Stimulated activated naive CD8-positive, alpha-beta T cell treated with anti-CD3 and anti-CD28 coated beads, Interleukin-15, amount 100 ng/mL, for 72 hours (primary cell): ENCODE measurements around the gene RNF144B.
"Not testable (repeated sequence)": the region's sequence is repeated elsewhere in the genome, so short reads cannot be mapped to it uniquely, and the experiment has no call there.

Source experiments
- ATAC-seq: fragments of 150-1000 bp; cut with Tn5 transposase; 2 replicates; pipeline ENCODE4 v1.10.0; 2021; ENCODE audit warnings: mild to moderate bottlenecking, moderate library complexity
- DNase-seq, 2 donors: peaks; one replicate each; pipeline ENCODE4 v3.0.0; 2021 to 2022
- H3K27ac Mint-ChIP-seq, 2 donors: one replicate each; pipeline ENCODE4 v1.8.0; 2022; ENCODE audit warnings: mild to moderate bottlenecking in 2 of 2, mixed read lengths in 2 of 2, moderate library complexity in 2 of 2
- H3K27me3 Mint-ChIP-seq: one replicate; pipeline ENCODE4 v1.8.0; 2022; ENCODE audit warnings: mixed read lengths
- H3K4me1 Mint-ChIP-seq: one replicate; pipeline ENCODE4 v1.8.0; 2022; ENCODE audit warnings: mild to moderate bottlenecking, mixed read lengths
- H3K4me3 Mint-ChIP-seq, 2 donors: one replicate each; pipeline ENCODE4 v1.8.0; 2022; ENCODE audit warnings: mild to moderate bottlenecking in 2 of 2, mixed read lengths in 2 of 2, moderate library complexity in 1 of 2
- H3K9me3 Mint-ChIP-seq, 2 donors: one replicate each; pipeline ENCODE4 v1.8.0; 2022; ENCODE audit warnings: mixed read lengths in 2 of 2

The RNF144B gene

DNA sequence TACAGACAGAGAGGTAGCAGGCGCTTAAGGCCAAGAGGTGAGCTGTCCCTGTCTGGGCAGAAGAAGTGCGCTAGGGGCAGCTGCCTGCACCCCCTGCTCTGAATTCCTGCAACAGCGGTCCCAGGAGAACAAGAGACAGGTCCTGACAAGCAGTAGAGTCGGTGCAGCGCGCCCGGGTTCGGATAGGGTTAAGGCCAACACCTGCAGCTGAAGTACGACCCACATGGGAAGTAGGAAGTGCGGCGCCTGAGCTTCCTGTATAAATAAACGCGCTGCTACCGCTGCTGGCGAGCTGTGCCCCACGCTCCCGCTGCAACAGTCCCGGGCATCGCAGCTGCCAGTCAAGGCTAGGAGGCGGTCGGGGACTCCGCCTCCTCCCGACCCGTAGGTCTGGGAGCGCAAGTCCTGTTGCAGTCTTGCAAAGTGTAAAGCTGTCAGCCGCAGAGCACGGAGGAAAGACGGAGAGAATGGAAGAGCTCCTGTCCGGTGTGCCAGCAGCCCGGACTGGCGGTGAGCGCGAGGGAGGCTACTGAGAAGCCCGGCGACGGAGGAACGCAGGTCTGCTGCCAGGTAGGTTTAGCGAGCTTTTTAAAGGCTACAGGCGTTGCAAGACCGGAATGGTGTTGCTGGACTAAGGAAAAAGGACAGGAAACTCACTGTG, at the start of gene RNF144B:
Gene RNF144B (plus strand): TSS at position 290 of the 661 bp plus-strand sequence. CDS start 12,185 bp downstream, outside the sequence.
- Mint-ChIP-seq H3K4me1 (peaks cover 43% of the 10 kb centered on the region), H3K27me3 (no peaks in the 10 kb centered on the region), H3K9me3 (no peaks in the 10 kb centered on the region), H3K27ac (peak within 1 kb of the TSS; percentile 10 to 23), H3K4me3 (peak within 1 kb of the TSS; percentile 92 to 96)
- ATAC-seq (peak; percentile 92), DNase-seq (peak; percentile 52 to 56)

DNA sequence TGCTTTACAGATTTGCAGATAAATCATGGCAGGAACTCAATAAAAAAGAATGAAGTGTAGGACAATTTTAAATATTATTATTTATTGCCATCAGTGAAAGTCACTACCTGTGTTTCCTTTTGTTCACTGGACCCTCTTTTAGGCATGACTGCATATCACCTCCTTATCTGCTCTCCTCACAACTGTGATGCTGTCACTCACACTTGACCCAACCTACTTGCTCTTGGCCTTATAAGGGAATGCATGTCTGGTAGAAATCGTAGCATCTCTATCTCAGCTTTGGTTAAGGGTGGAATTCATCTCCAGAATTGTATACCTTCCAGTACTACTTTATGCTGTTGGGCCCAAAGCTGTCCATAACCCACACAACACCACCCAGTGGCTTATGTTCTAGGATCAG, 47.6 kb upstream of the RNF144B start:
- no peak overlapping the region for H3K27ac Mint-ChIP-seq
- no peak for ATAC-seq
- no peaks in the 10 kb centered on the region for H3K9me3 Mint-ChIP-seq
- no peaks in the 10 kb centered on the region for H3K27me3 Mint-ChIP-seq
- H3K4me3 Mint-ChIP-seq: no peak overlapping the region
- no peak for DNase-seq
- H3K4me1 Mint-ChIP-seq: no peaks in the 10 kb centered on the region

DNA sequence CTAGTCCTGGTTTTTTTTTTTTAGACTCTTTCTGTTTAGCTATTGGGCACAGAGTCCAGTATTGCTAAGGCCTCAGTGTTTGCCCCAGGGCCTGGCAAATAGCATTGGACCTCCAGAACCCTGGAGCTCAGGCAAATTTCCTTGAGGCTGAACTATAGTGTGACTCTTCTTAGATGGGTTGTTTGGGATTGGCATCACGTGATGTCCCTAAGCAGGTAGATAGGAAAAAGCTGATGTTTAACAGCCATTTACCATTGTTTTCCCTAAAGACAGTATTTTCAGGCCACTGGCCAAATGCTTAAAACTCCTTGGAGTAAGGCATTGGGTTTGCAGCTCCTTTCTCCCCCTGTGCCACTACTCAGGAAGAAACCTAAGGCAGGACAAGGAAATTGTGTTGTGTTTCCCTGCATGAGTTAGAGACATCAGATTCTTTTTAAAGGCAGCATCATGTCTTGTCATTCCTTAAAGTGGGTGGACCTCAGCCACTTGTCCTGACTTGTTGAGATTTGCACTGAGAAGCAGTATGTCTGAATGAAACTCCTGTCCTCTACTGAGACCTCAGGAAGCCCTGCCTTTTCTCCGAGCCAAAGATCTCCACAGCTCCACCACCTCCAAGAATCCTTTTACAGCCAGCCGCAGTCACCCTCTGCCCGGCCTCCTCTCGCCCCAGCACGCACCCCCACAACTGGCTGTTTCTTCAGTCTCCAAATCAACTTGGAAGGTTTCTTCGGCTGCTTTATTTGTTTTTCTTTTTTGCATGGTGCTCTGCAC, 46.2 kb upstream of the RNF144B start:
- ATAC-seq (no peak), DNase-seq (no peak)
- no peaks in the 10 kb centered on the region for H3K27me3 Mint-ChIP-seq
- no peak overlapping the region for H3K4me3 Mint-ChIP-seq
- no peaks in the 10 kb centered on the region for H3K4me1 Mint-ChIP-seq
- H3K9me3 Mint-ChIP-seq: no peaks in the 10 kb centered on the region
- no peak overlapping the region for H3K27ac Mint-ChIP-seq

DNA sequence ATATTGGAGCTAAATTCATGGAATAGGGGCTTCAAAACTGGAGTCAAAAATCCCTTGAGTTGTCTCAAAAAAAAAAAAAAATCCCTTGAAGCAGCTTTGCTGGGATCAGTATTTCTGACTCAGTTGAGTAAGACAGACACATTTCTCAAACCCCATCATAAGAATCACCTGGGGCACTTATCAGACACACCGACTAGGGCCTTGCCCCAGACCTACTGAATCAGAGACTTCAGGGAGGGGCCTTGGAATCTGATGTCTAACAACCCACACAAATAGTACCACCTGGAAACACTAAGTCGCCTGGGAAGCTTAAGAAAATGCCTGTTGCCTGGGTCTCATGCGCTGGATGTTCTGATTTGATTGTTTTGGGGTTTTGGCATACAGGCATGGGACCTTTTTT, 44.9 kb upstream of the RNF144B start:
- Mint-ChIP-seq H3K4me3 (no peak overlapping the region), H3K4me1 (no peaks in the 10 kb centered on the region), H3K27ac (no peak overlapping the region), H3K27me3 (no peaks in the 10 kb centered on the region), H3K9me3 (no peaks in the 10 kb centered on the region)
- ATAC-seq (no peak), DNase-seq (no peak)

DNA sequence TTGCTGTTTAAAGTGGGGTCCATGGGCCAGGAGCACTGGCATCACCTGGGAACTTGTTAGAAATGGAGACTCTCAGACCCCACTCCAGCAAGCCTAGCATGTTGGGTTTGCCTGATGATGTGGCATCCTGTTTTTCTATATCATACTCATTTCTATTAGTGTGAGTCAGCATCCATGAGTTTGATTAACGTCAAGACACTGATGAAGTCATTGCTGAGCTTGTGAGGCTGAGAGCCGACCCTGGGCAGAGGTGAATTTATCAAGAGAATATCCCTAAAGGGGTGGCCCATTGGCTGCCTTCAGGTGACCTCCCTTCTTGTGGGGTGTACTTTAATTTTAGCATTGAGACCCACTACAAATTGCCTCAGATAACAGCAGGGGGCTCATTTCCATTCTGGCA, 43.4 kb upstream of the RNF144B start:
- Mint-ChIP-seq H3K4me3 (no peak overlapping the region), H3K9me3 (no peaks in the 10 kb centered on the region), H3K4me1 (no peaks in the 10 kb centered on the region), H3K27me3 (peaks cover 8% of the 10 kb centered on the region), H3K27ac (no peak overlapping the region)
- ATAC-seq (peak; percentile 79), DNase-seq (no peak)

DNA sequence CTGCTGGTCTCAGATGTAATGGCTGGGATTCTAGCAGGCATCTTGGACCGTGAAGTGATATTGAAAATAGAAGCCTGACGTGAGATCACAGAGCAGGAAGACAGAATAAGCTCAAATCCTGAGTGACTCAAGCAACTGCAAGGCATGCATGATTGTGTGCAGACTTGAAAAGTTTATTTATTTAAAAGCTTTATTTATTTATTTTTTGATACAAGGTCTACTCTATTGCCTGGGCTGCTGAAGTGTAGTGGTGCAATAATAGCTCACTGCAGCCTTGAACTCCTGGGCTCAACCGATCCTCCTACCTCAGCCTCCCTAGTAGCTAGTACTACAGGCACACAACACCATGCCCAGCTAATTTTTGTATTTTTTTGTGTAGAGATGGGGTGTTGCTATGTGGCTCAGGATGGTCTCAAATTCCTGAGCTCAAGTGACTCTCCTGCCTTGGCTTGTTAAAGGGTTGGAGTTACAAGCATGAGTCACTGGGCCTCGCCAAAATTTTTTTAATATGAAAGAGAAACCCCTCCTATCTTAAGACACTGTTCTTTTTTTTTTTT, 40.1 kb upstream of the RNF144B start:
- no peak for DNase-seq
- Mint-ChIP-seq H3K4me3 (no peak overlapping the region), H3K27me3 (peaks cover 33% of the 10 kb centered on the region), H3K4me1 (no peaks in the 10 kb centered on the region), H3K27ac (no peak overlapping the region), H3K9me3 (no peaks in the 10 kb centered on the region)
- no peak for ATAC-seq

DNA sequence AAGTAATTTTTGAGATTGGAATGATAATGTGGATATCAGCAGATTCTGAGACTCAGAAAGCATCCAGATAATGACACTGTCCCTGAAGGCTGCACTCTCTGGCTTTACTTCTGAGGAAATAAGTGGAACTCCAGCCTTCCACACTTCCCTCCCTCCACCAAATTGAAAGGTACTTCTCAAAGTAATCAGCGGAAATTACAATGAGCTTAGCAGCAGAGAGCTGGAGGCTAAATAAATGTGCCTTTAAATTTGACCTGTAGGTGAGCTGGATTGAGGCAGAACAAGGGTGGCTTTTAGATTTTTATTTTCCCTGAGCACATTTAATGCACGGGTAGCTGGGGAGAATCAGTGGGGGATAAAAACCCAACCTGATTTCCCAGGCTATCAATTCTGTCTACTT, 39.3 kb upstream of the RNF144B start:
- no peak overlapping the region for H3K4me3 Mint-ChIP-seq
- H3K9me3 Mint-ChIP-seq: no peaks in the 10 kb centered on the region
- no peak for DNase-seq
- H3K4me1 Mint-ChIP-seq: no peaks in the 10 kb centered on the region
- H3K27ac Mint-ChIP-seq: no peak overlapping the region
- ATAC-seq: no peak
- peaks cover 33% of the 10 kb centered on the region for H3K27me3 Mint-ChIP-seq

DNA sequence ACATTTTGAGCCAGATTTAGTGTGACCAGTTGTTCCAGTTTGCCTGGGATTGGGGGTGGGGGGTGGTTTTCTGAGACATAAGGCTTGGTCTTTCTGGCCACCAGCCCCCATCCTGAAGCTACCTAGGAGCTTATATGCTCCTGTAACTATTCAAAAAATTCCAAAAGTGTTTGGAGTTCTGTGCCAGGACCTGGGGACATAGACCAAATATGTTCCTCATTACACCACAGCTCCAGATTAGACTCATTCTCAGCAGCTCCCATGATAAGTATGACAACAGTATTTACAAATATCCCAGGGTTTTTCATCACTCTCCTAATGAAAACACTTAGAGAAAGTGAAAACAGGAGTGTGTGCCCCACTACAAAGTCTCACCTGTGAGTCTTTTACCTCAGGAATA, 37.8 kb upstream of the RNF144B start:
- Mint-ChIP-seq H3K4me1 (no peaks in the 10 kb centered on the region), H3K9me3 (no peaks in the 10 kb centered on the region), H3K27me3 (peaks cover 33% of the 10 kb centered on the region)

DNA sequence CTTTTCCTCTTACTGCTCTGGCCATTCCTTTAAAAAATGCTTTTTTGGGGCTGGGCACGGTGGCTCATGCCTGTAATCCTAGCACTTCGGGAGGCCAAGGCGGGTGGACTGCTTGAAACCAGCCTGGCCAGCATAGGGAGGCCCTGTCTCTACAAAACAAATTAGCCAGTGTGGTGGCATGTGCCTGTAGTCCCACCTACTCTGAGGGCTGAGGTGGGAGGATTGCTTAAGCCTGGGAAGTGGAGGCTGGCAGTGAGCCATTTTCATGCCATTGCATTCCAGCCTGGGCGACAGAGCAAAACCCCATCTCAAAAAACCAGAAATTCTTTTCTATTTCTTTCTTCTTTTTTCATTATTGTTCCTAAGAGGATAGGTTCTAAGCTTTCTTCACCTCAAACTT, 36.9 kb upstream of the RNF144B start:
- peak overlapping the region in 1 of 2 donors; percentile 23 for H3K27ac Mint-ChIP-seq
- no peak for ATAC-seq

More for the DNA sequence above, 37.8 kb upstream of the RNF144B start:
- DNase-seq (no peak), ATAC-seq (no peak)
- Mint-ChIP-seq H3K4me3 (no peak overlapping the region), H3K27ac (no peak overlapping the region)

DNA sequence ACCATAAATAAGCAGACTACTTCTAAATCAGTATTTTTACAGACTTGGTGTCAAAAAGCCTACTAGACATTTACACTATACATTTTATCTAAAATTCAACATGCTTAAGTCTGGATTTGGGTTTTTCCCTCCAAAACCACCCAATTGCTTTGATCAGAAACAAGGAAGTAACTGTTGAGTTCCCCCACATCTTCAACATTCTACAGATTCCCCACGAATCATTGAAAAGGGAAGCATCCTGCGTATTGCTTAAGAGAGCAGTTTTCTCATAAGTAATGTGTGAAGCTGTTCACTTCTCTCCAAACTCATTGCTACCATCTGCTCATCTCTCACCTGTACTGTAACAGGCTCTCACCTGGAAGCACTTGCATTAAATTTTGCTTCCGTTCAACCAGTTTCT, 36.4 kb upstream of the RNF144B start:
- H3K27me3 Mint-ChIP-seq: peaks cover 33% of the 10 kb centered on the region
- no peak for ATAC-seq
- H3K27ac Mint-ChIP-seq: no peak overlapping the region

More for the DNA sequence above, 36.9 kb upstream of the RNF144B start:
- Mint-ChIP-seq H3K4me1 (no peaks in the 10 kb centered on the region), H3K27me3 (peaks cover 33% of the 10 kb centered on the region), H3K4me3 (no peak overlapping the region), H3K9me3 (peaks cover 0 to under 1% of the 10 kb centered on the region in 2 donors)
- no peak for DNase-seq

DNA sequence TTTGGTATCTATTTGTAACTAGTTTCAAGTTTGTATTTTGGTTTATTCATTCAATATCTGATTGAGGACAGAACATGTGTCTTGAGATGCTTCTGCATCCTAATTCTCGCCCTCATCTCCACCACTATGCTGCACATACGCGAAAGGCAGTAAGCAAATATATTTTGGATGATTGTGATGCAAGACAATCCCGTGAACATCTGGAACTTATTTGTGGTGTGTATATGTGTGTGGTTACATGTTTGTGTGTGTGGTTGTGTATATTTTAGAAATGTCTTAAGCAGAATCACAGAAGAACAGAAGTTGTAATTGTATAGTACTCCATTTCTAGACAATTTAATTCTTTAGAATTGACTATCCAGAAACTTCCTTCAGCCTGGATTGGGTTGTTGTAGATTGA, 35.1 kb upstream of the RNF144B start:
- peaks cover 0 to 7% of the 10 kb centered on the region in 2 donors for H3K9me3 Mint-ChIP-seq
- H3K4me1 Mint-ChIP-seq: no peaks in the 10 kb centered on the region
- no peak for ATAC-seq
- peaks cover 33% of the 10 kb centered on the region for H3K27me3 Mint-ChIP-seq
- no peak for DNase-seq
- H3K27ac Mint-ChIP-seq: no peak overlapping the region
- no peak overlapping the region for H3K4me3 Mint-ChIP-seq

More for the DNA sequence above, 36.4 kb upstream of the RNF144B start:
- H3K4me3 Mint-ChIP-seq: no peak overlapping the region
- no peak for DNase-seq
- H3K9me3 Mint-ChIP-seq: peaks cover 0 to 5% of the 10 kb centered on the region in 2 donors
- H3K4me1 Mint-ChIP-seq: no peaks in the 10 kb centered on the region

DNA sequence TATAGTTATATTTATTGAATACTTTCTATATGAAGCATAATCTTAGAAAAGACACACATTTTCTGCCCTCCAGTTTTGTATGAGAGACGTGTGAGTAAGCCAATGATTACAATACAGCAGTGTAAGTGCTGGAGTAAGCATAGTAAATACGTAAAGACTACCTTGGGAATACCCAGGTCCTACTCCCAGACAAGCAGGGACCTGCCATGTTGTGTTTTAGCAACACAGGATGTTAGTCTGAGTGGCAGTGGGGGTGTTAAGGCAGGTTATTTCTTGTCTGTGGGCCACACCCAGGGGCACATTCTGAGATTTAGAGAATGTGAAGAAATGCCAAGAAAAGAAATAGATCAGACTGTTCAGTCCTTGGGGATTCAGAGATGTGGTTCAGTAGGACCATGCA, 34.3 kb upstream of the RNF144B start:
- DNase-seq: no peak
- no peak overlapping the region for H3K27ac Mint-ChIP-seq
- peaks cover 0 to 15% of the 10 kb centered on the region in 2 donors for H3K9me3 Mint-ChIP-seq
- no peak for ATAC-seq
- no peaks in the 10 kb centered on the region for H3K4me1 Mint-ChIP-seq
- peaks cover 34% of the 10 kb centered on the region for H3K27me3 Mint-ChIP-seq
- H3K4me3 Mint-ChIP-seq: no peak overlapping the region

DNA sequence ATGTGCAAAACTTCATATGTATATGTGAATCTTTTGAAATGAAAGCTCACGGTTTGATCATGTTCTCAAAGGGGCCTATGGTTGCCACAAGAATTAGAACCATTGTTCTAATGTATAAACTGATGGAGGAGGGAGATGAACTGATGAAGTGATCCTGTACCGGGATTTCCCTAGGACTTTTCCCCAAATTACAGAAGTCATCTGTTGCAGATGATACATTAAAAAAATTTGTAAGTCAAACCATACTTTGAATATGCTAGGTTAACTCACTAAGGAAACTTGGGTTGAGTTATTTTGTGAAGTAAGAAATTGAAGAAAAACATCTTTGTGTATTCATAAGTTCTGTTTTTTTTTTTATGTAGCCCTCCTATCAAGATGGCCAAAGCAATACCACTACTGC, 33.9 kb upstream of the RNF144B start:
- Mint-ChIP-seq H3K4me1 (no peaks in the 10 kb centered on the region), H3K4me3 (no peak overlapping the region), H3K9me3 (peaks cover 4 to 19% of the 10 kb centered on the region in 2 donors), H3K27ac (no peak overlapping the region), H3K27me3 (peaks cover 35% of the 10 kb centered on the region)
- DNase-seq (no peak), ATAC-seq (no peak)

DNA sequence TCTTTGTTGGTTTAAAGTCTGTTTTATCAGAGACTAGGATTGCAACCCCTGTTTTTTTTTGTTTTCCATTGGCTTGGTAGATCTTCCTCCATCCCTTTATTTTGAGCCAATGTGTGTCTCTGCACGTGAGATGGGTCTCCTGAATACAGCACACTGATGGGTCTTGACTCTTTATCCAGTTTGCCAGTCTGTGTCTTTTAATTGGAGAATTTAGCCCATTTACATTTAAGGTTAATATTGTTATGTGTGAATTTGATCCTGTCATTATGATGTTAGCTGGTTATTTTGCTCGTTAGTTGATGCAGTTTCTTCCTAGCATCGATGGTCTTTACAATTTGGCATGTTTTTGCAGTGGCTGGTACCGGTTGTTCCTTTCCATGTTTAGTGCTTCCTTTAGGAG, 29.6 kb upstream of the RNF144B start:
- H3K27ac Mint-ChIP-seq, DNase-seq, H3K4me3 Mint-ChIP-seq, ATAC-seq, H3K4me1 Mint-ChIP-seq: not testable (repeated sequence)
- H3K9me3 Mint-ChIP-seq: peaks cover 8 to 24% of the 10 kb centered on the region in 2 donors
- peaks cover 23% of the 10 kb centered on the region for H3K27me3 Mint-ChIP-seq

DNA sequence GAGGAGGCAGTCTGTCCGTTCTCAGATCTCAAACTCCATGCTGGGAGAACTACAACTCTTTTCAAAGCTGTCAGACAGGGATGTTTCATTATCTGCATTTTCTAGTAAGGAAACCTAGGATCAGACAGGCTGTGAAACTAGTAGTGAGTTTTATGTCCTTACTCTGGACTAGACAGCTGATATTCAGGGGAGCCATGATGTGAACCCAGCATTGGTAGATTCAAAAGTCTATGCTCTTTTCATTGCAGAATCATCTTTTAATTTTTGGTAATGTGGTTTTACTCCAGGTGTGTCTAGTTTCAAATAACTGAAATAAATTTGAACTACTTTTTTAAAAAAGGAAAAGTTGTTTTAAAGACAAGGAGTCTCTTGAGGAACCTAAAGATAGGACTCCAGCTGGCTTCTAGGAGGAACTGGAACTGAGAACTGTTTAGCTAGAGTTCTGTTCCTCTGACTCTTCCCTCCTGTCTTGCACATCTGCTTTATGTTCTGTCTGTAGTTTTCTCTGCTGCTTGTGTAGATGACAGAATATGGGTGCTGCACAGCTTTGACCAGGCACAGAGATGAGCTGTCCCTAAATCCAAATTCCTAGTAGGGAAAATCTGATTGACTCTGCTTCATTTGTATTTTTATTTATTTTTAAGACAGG, 27.8 kb upstream of the RNF144B start:
- peaks cover 8 to 24% of the 10 kb centered on the region in 2 donors for H3K9me3 Mint-ChIP-seq
- H3K27me3 Mint-ChIP-seq: peaks cover 23% of the 10 kb centered on the region
- no peaks in the 10 kb centered on the region for H3K4me1 Mint-ChIP-seq
- no peak overlapping the region for H3K27ac Mint-ChIP-seq
- no peak overlapping the region for H3K4me3 Mint-ChIP-seq
- DNase-seq (no peak), ATAC-seq (no peak)

DNA sequence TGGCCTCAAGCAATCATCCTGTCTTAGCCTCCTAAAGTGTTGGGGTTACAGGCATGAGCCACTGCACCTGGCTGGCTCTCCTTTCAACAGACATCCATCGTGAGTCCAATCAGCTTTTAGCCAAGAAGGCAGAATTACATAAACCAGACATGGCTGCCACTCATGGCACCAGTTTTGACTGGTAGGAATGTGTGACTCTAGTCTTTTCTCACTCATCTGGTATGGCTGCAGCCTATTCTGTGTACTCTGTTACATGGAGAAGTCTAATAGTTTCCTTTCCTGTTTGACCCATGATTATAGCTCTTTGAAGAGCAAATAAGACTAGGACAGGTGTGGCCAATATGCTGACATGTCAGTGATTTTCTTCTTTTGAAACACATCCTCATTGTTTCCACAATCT, 27.0 kb upstream of the RNF144B start:
- Mint-ChIP-seq H3K4me1 (no peaks in the 10 kb centered on the region), H3K4me3 (no peak overlapping the region), H3K9me3 (peaks cover 8 to 29% of the 10 kb centered on the region in 2 donors), H3K27ac (peak overlapping the region in 1 of 2 donors; percentile 4), H3K27me3 (peaks cover 29% of the 10 kb centered on the region)
- ATAC-seq (no peak), DNase-seq (no peak)
